Nephron (organoid): ENCODE results near the gene PSRC1.

Experiments used
- H3K27ac Mint-ChIP-seq, 3 experiments: 2 replicates each; pipeline ENCODE4 v1.8.0; 2020; ENCODE audit warnings: mixed read lengths in 3 of 3, mild to moderate bottlenecking in 2 of 3, moderate library complexity in 1 of 3
- H3K27me3 Mint-ChIP-seq: 2 replicates; pipeline ENCODE4 v1.8.0; 2021; ENCODE audit warnings: low read depth, mild to moderate bottlenecking, moderate library complexity, mixed read lengths
- H3K36me3 Mint-ChIP-seq: 2 replicates; pipeline ENCODE4 v1.8.0; 2020; ENCODE audit warnings: low read depth, mixed read lengths
- H3K4me1 Mint-ChIP-seq: 2 replicates; pipeline ENCODE4 v1.8.0; 2020; ENCODE audit warnings: mixed read lengths
- H3K4me3 Mint-ChIP-seq, 3 experiments: 2 replicates each; pipeline ENCODE4 v1.8.0; 2020; ENCODE audit warnings: mild to moderate bottlenecking in 3 of 3, mixed read lengths in 3 of 3, moderate library complexity in 2 of 3
- H3K9me3 Mint-ChIP-seq: 2 replicates; pipeline ENCODE4 v1.8.0; 2020; ENCODE audit warnings: mixed read lengths
- TF ChIP-seq, protein P1 (sequence below), 3 experiments: fragments of 200-600 bp; sonication (generic); IDR thresholded peaks; one replicate each; pipeline ENCODE4 v1.5.0; 2021; ENCODE audit warnings: antibody characterized with exemption in 3 of 3; ENCODE audit not compliant: unreplicated experiment in 3 of 3

The PSRC1 gene

DNA sequence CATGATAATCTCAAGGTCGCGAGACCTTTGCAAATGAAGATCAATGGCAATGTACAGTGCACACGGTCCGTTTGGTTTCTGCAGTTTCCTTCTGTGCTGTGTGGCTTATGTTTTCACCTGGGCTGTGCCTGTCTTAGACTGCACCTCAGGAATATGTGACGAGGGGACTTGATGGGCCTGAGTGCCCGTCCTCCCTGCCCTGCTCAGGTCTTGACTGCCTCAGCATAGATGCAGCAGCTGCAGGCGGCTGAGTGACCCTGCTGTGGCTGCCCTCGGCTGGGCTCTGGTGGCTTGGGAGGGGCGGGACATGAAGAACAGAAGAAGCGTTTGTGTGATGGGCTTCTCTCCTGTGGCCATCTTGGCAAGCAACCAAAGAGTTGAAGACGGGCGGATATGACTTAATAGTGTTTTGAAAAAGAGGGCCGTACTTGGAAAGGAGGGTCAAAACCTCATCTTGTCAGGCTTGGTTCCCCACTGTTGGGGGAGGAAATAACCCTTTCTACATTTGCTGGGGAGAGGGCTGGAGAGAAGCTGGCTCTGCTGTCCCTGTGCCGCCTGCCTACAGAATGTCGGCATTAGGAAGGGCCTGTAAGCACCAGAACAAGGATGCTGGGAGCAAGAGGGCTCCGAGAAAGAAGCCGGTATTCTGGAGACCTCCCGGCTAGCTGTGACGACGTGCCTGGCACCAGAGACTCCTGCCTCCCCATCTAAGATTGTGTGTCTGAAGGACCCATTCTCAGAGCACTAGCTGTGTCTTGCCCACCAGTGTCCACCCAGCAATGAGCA, 16.8 kb upstream of the PSRC1 start:
- H3K4me3 Mint-ChIP-seq, result no peak overlapping the region
- peaks cover 8% of the 10 kb centered on the region for H3K27me3 Mint-ChIP-seq
- no peaks in the 10 kb centered on the region for H3K9me3 Mint-ChIP-seq
- H3K36me3 Mint-ChIP-seq, result no peaks in the 10 kb centered on the region
- H3K27ac Mint-ChIP-seq, result peak overlapping the region; percentile 15 to 83 (median 74)
- peaks cover 23% of the 10 kb centered on the region for H3K4me1 Mint-ChIP-seq
- TF ChIP-seq, protein P1, sequence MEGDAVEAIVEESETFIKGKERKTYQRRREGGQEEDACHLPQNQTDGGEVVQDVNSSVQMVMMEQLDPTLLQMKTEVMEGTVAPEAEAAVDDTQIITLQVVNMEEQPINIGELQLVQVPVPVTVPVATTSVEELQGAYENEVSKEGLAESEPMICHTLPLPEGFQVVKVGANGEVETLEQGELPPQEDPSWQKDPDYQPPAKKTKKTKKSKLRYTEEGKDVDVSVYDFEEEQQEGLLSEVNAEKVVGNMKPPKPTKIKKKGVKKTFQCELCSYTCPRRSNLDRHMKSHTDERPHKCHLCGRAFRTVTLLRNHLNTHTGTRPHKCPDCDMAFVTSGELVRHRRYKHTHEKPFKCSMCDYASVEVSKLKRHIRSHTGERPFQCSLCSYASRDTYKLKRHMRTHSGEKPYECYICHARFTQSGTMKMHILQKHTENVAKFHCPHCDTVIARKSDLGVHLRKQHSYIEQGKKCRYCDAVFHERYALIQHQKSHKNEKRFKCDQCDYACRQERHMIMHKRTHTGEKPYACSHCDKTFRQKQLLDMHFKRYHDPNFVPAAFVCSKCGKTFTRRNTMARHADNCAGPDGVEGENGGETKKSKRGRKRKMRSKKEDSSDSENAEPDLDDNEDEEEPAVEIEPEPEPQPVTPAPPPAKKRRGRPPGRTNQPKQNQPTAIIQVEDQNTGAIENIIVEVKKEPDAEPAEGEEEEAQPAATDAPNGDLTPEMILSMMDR (IDR thresholded peaks at IDR 0.05; ENCODE audit: unreplicated experiment in 3 of 3), result no peak

DNA sequence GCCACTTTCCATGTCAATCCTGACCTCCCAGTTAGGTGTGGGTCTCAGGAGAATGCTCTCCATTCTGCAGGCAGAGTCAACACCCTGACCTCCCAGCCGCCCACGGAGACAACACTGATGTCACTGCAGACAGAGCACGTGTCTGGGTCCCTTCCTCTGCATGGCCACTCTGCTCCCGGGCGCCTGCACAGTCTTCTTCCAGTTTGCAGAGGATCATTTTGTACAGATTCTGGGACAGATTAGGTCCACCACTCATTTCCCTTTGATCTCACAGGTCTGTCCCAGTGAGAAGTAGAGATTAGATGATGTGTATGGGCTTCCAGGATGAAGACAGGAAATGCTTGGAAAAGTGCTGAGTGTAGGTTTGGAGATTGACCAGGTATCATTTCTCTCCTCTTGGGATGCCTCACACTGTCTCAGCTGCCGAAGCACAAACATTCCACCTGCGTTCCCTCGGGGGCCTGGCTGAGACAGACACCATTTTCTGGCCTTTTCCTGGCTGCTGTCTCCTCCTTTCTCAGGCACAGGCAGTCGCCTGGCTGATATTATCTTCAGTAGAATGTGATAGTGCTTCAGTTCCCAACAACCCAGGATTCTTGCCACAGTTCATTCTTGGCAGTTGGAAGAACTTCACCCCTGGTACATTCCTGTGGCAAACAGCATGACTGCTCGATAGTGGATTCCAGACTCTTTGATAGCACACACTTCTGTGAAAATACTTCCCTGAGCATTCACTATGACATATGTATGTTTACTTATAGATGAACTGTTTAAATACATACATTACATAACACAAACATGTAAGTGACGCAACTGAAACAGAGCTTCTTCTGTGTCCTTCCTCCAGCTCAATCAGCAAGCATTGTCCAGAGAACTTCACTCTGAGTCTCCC, 16.0 kb upstream of the PSRC1 start:
- H3K27ac Mint-ChIP-seq, result peak overlapping the region; percentile 15 to 83 (median 74)
- H3K9me3 Mint-ChIP-seq, result no peaks in the 10 kb centered on the region
- no peaks in the 10 kb centered on the region for H3K36me3 Mint-ChIP-seq
- peaks cover 20% of the 10 kb centered on the region for H3K4me1 Mint-ChIP-seq
- no peak overlapping the region for H3K4me3 Mint-ChIP-seq
- TF ChIP-seq, protein P1 (IDR thresholded peaks at IDR 0.05; ENCODE audit: unreplicated experiment in 3 of 3), result no peak
- H3K27me3 Mint-ChIP-seq, result peaks cover 8% of the 10 kb centered on the region

DNA sequence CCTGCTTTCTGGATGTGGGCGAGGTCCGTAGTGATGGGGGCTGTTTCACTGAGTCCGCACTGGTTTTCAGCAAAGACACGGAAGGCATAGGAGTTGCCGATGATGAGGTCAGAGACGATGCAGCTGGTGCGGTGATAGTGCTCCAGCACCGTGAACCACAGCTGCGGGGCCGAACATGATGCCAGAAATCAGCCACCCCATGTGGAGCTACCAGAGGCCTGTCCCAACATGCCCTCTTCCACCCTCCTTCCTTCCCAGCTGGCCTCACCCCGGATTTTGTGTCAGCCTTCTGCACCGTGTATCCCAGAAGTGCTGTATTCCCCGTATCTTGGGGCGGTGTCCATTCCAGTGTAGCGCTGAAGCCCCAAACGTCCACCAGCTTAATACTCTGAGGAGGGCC, 13.8 kb upstream of the PSRC1 start:
- Mint-ChIP-seq H3K4me3 (no peak overlapping the region), H3K36me3 (no peaks in the 10 kb centered on the region), H3K27ac (no peak overlapping the region), H3K9me3 (no peaks in the 10 kb centered on the region), H3K27me3 (peaks cover 8% of the 10 kb centered on the region), H3K4me1 (peaks cover 20% of the 10 kb centered on the region)
- TF ChIP-seq, protein P1 (IDR thresholded peaks at IDR 0.05; ENCODE audit: unreplicated experiment in 3 of 3), result no peak

GRCh38 chr1:109295712-109296415, 12.9 kb upstream of the PSRC1 start:
- H3K36me3 Mint-ChIP-seq, result no peaks in the 10 kb centered on the region
- no peak overlapping the region for H3K27ac Mint-ChIP-seq
- H3K27me3 Mint-ChIP-seq, result peaks cover 8% of the 10 kb centered on the region
- TF ChIP-seq, protein P1 (IDR thresholded peaks at IDR 0.05; ENCODE audit: unreplicated experiment in 3 of 3), result no peak
- no peak overlapping the region for H3K4me3 Mint-ChIP-seq
- peaks cover 20% of the 10 kb centered on the region for H3K4me1 Mint-ChIP-seq
- H3K9me3 Mint-ChIP-seq, result no peaks in the 10 kb centered on the region

DNA sequence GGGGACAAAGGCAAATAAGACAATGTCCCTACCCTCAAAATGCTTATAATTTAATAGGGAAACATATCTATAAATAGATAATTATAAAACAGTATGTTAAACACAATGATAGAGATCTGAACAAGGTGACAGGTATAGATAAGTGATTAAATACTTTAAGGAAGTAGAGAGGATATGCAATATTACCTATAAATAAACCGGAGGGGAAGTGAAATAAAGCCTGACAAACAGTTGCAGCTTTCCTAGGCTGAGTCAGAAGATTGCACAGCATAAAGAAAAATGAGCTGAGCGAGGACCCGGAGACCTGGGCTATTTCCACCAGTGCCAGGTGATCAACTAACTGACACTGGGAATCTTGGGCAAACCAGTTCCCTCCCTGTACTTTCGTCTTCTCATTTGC, 11.5 kb upstream of the PSRC1 start:
- Mint-ChIP-seq H3K9me3 (no peaks in the 10 kb centered on the region), H3K4me3 (no peak overlapping the region), H3K36me3 (no peaks in the 10 kb centered on the region), H3K27me3 (peaks cover 5% of the 10 kb centered on the region), H3K27ac (no peak overlapping the region), H3K4me1 (peaks cover 15% of the 10 kb centered on the region)
- TF ChIP-seq, protein P1 (IDR thresholded peaks at IDR 0.05; ENCODE audit: unreplicated experiment in 3 of 3), result no peak
